HepG2 (cell line): ENCODE data around the gene UBXN2A. TPM values are rescaled to one million over a fixed set of nuclear protein-coding genes. Genes with fewer than 3 reads are reported as not detected.
A peak's percentile ranks its signal among the peaks of the same experiment; 100 is the strongest.

ENCODE experiments used
- ATF5 ChIP-seq: sonication (generic); formaldehyde crosslinking; IDR thresholded peaks from 2 replicates; pipeline ENCODE4 v1.4.0; 2020; ENCODE audit warnings: mild to moderate bottlenecking, low read depth, missing genetic modification reagents
- CEBPG ChIP-seq: IDR thresholded peaks from 2 replicates; pipeline ENCODE4 v1.6.1; 2016
- HIVEP1 ChIP-seq: sonication (generic); formaldehyde crosslinking; IDR thresholded peaks from 2 replicates; pipeline ENCODE4 v1.4.0; 2020; ENCODE audit warnings: mild to moderate bottlenecking, missing genetic modification reagents
- MXI1 ChIP-seq: IDR thresholded peaks from 3 replicates; pipeline ENCODE4 v1.6.1; 2012; ENCODE audit warnings: low read depth, low read length, inconsistent platforms, borderline replicate concordance
- PAF1 ChIP-seq: IDR thresholded peaks from 2 replicates; pipeline ENCODE4 v1.6.1; 2016; ENCODE audit warnings: missing genetic modification reagents, missing compliant biosample characterization
- PAXIP1 ChIP-seq: sonication (generic); formaldehyde crosslinking; conservative IDR thresholded peaks from 2 replicates; pipeline ENCODE4 v1.4.0; 2020; ENCODE audit warnings: mild to moderate bottlenecking, missing genetic modification reagents, moderate library complexity
- RXRB ChIP-seq: IDR thresholded peaks from 2 replicates; pipeline ENCODE4 v1.6.1; 2016; ENCODE audit warnings: borderline replicate concordance, missing genetic modification reagents, missing compliant biosample characterization
- TBX2 ChIP-seq: sonication (generic); formaldehyde crosslinking; IDR thresholded peaks from 2 replicates; pipeline ENCODE4 v1.5.0; 2020; ENCODE audit warnings: missing genetic modification reagents, mild to moderate bottlenecking, borderline replicate concordance
- TERF1 ChIP-seq: sonication (generic); formaldehyde crosslinking; IDR thresholded peaks from 2 replicates; pipeline ENCODE4 v1.8.0; 2022; ENCODE audit warnings: mild to moderate bottlenecking, missing genetic modification reagents, moderate library complexity
- ZBTB10 ChIP-seq: sonication (generic); formaldehyde crosslinking; IDR thresholded peaks from 2 replicates; pipeline ENCODE4 v1.4.0; 2020; ENCODE audit warnings: missing genetic modification reagents, borderline replicate concordance
- ZBTB7A ChIP-seq: sonication (generic); formaldehyde crosslinking; IDR thresholded peaks from 2 replicates; pipeline ENCODE4 v1.8.0; 2022; ENCODE audit warnings: mild to moderate bottlenecking, missing genetic modification reagents
- ZC3H4 ChIP-seq: sonication (generic); formaldehyde crosslinking; IDR thresholded peaks from 2 replicates; pipeline ENCODE4 v1.4.0; 2020; ENCODE audit warnings: missing genetic modification reagents, borderline replicate concordance
- ZNF180 ChIP-seq: sonication (generic); formaldehyde crosslinking; IDR thresholded peaks from 2 replicates; pipeline ENCODE4 v1.4.0; 2020; ENCODE audit warnings: low read depth, missing genetic modification reagents, borderline replicate concordance
- ZNF260 ChIP-seq: sonication (generic); formaldehyde crosslinking; IDR thresholded peaks from 2 replicates; pipeline ENCODE4 v1.4.0; 2020; ENCODE audit warnings: missing genetic modification reagents, low read depth, mild to moderate bottlenecking, borderline replicate concordance
- ZNF333 ChIP-seq: sonication (generic); formaldehyde crosslinking; IDR thresholded peaks from 2 replicates; pipeline ENCODE4 v1.4.0; 2020; ENCODE audit warnings: mild to moderate bottlenecking, missing genetic modification reagents, borderline replicate concordance
- ZNF644 ChIP-seq: IDR thresholded peaks from 2 replicates; pipeline ENCODE4 v1.6.1; 2016; ENCODE audit warnings: low read depth
- ZNF883 ChIP-seq: sonication (generic); formaldehyde crosslinking; IDR thresholded peaks from 2 replicates; pipeline ENCODE4 v1.5.1; 2020; ENCODE audit warnings: mild to moderate bottlenecking, missing genetic modification reagents; ENCODE audit errors: not compliant biosample characterization
- polyA plus RNA-seq, 8 experiments: library from polyadenylated mRNA; depleted of rRNA in 3 of 8; stranded (reverse) in 7 of 8; unstranded in 1 of 8; fragments of >200 nt; fragmentation: Illumina TruSeq in 4 of 8; extraction: Trizol in 4 of 8; gene quantifications; 2 replicates each; pipeline versions ENCODE4 v1.2.1 to v1.2.3, GENCODE V29; 2011 to 2016; ENCODE audit warnings: low read depth in 4 of 8, missing spikeins in 1 of 8, mixed read lengths in 1 of 8; ENCODE audit not compliant: insufficient read depth in 1 of 8
- total RNA-seq, 5 experiments: library from RNA; depleted of rRNA; stranded (reverse); fragments of >200 nt; fragmentation: Illumina TruSeq; extraction: Trizol; gene quantifications; 2 replicates each; pipeline ENCODE4 v1.2.3, GENCODE V29; 2016; ENCODE audit warnings: low read depth in 1 of 5

Gene UBXN2A
- total and polyA plus RNA-seq, 2 of the 13 experiments (the other 11 are each of a cell fraction or from before 2014, with no cell fraction given) = 8.3 to 20.9 TPM

- TF ChIP-seq ZBTB10 (peak; percentile 48; the same call in 1 of the 2 replicates), ZNF260 (CRISPR knock-in tag) (0 out of 2 replicates have a peak, but pooled peaks have one; percentile 66), RXRB (CRISPR knock-in tag) (peak; percentile 67; the same call in 1 of the 2 replicates), ZNF883 (CRISPR knock-in tag) (peak; percentile 79), ZNF180 (CRISPR knock-in tag) (0 out of 2 replicates have a peak, but pooled peaks have one; percentile 66), MXI1 (peak; percentile 92; the same call in 2 of the 3 replicates), TBX2 (CRISPR knock-in tag) (peak; percentile 90), TERF1 (CRISPR knock-in tag) (no peak), ZNF333 (CRISPR knock-in tag) (peak; percentile 93; the same call in 1 of the 2 replicates), HIVEP1 (CRISPR knock-in tag) (peak; percentile 92), ZNF644 (CRISPR knock-in tag) (0 out of 2 replicates have a peak, but pooled peaks have one; percentile 49), PAF1 (CRISPR knock-in tag) (no peak), ZBTB7A (CRISPR knock-in tag) (peak; percentile 74; the same call in 1 of the 2 replicates), ZC3H4 (0 out of 2 replicates have a peak, but pooled peaks have one; percentile 21), CEBPG (CRISPR knock-in tag) (peak; percentile 2; the same call in 1 of the 2 replicates), ATF5 (CRISPR knock-in tag) (no peak; the same call in 1 of the 2 replicates), PAXIP1 (peak; percentile 61; the same call in 1 of the 2 replicates)
These were observed 13.3 kb upstream of the UBXN2A start, which contains the start of gene ATAD2B (continued) for GRCh38 chr2:23926750-23927571.
